Germinal center (tissue), 1 donor: ENCODE data around the gene HOXD8.
A peak's percentile ranks its signal among the peaks of the same experiment; 100 is the strongest.

ENCODE experiments used
- DNase-seq: peaks from one replicate; pipeline ENCODE4 v3.0.0; 2012; ENCODE audit warnings: mixed read lengths, low spot score

The HOXD8 gene

DNA sequence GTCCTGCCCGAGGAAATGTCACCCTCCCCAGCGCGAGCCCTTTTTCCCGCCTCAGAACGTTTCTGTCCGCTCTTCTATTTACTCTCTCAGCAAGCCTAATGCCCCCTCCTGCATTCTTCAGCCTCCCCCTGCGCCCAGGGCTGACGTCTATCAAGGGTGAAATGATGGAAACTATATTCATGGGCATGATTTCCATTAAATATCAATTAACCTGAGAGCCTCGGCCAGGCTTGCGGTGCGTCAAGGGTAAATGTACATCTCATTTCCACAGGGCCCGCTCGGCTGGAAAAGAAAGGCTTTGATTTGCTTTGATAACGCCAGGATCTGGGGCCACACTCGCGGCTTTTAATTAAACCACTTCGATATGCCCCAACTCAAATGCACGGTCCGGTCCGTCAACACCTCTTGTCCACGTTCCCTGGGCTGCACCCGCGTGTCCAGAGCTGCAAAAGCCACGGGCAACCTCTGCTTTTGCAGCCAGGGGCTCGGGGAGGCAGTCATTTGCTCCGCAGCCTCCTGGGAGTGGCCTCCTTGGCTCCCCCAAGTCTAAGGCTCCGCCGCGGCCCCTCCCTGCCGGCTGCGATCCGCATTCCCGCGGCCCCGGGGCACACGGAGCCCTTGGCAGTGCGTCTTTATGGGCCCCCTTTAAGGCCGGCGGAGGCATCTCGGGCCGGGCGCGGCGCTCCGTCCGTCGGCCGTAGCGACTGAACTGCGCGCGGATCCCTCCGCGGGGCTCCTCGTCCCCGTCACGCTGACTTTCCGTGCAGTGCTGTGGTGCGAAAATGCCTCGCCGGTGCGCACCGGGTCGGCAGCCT is at the start of gene HOXD8:
Gene HOXD8, plus strand, starts transcription at position 724 of the 815 bp plus-strand sequence. CDS start 662 bp downstream, outside the sequence.
- DNase-seq: no peak

- DNase-seq: peak; percentile 80
Measured at GRCh38 chr2:176079831-176080539, 49.5 kb upstream of the HOXD8 start.

GRCh38 chr2:176080540-176081375 is 48.7 kb upstream of the HOXD8 start:
- no peak for DNase-seq

- no peak for DNase-seq
Measured at GRCh38 chr2:176081376-176081836, 48.1 kb upstream of the HOXD8 start.

DNA sequence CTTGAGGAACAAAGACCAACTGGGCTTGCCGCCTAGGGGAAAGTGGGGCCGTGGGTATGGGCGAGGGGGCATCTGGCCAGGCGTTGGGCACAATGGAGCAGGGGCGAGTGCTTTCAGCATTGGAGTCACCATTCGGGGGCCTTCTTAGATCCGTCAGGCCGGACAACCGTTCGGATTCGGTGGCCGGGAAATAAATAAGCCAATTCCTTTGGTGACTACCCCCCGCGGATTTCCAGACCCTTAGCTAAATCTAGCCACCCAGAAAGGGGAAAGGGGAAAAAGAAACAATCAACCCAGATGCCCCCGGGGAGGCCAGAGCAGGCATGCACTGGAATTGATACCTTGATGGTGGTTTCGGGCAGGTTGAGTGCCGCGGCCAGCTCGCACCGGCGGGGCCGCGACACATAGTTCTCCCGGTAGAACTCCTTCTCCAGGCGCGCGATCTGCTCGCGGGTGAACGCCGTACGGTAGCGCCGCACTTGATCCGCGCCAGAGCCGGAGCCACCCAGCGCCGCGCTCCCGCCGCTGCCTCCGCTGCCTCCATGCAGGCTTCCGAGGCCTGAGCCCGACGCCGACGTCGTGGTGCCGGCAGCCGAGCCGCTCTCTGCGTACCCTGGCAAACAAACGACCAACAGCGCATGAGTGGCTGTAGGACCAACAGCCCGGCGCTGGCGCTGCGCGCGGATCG is 47.5 kb upstream of the HOXD8 start:
- DNase-seq: no peak

GRCh38 chr2:176082525-176082823 is 47.0 kb upstream of the HOXD8 start:
- no peak for DNase-seq

DNA sequence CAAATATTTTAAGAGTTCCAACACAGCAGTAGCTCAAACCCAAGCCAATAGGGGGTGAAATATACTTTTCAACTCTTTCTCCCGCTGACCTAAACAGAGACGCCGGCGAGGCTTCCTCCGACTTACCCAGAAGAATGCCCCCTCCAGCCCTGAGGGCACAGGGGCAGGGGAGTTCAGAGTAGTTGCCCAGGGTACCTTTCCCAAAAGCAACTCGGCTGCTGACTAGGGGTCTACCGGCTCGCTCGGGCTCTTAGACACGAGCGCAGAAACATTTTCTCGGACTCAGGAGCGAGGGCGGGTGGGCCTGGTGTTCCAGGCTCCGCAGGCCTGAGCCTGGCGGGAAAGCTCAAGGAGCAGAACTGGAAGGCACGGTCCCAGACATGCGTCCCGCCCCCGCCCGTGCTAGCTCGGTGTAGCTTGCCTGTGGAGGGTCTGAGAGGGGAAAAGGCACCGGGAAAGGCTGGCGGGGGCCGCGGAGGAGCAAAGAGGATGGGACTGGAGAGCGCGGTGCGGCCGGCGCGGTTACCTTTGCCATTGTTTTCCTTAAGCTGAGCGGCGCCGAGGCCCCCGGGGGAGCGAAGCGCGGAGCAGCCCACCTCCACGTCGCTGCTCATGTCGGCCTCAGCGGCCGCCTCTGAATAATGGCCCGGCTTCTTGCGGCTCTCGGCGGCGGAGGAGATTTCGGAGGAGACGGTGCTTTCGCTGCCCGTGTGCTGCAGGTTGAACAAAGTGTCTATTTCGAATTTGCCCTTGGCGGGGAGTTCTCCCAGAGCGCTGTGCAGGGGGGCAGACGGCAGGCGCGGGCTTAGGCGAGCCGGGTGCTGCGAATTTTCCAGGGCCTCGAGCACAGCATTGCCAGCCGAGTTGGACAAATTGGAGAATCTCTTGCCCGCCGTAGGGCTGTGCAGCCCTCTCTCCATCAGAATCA is 46.4 kb upstream of the HOXD8 start:
- DNase-seq: no peak

GRCh38 chr2:176083796-176084261 is 45.7 kb upstream of the HOXD8 start, which contains the start of gene EVX2:
Gene EVX2, minus strand, starts transcription at chr2:176083962. Its CDS starts 186 bp downstream, at chr2:176083776.
- no peak for DNase-seq

GRCh38 chr2:176084611-176085119 is 44.8 kb upstream of the HOXD8 start:
- DNase-seq: no peak

GRCh38 chr2:176085120-176085788 is 44.3 kb upstream of the HOXD8 start:
- DNase-seq: no peak

- no peak for DNase-seq
Measured at GRCh38 chr2:176085861-176086771, 43.4 kb upstream of the HOXD8 start.

DNA sequence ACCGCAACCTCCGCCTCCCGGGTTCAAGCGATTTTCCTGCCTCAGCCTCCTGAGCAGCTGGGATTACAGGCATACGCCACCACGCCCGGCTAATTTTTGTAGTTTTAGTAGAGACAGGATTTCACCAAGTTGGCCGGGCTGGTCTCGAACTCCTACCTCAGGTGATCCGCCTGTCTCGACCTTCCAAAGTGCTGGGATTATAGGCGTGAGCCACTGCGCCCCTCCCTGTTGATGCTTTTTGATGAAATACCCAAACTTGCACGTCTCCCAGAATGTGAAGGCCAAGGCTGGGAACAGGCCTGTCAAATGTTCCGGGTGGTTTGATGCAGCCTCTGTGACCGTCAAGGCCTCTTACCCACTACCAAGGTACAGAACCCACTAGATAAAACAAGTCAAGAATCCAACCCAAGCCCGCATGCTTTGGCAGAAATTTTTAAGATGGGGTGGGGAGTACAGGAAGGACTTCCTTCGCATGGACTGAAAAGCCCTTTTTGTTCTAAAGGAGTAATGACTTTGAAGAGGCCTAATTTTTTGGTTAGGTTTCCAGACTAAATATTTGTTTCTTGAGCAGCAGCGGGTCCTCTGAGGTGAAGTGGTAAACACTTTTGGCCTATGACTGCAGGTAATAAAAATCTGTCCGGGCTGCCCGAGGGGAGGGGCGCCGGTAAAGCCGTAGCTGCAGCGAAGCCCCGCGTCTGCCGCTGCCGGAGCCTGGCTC is 42.0 kb upstream of the HOXD8 start:
- DNase-seq: no peak

DNA sequence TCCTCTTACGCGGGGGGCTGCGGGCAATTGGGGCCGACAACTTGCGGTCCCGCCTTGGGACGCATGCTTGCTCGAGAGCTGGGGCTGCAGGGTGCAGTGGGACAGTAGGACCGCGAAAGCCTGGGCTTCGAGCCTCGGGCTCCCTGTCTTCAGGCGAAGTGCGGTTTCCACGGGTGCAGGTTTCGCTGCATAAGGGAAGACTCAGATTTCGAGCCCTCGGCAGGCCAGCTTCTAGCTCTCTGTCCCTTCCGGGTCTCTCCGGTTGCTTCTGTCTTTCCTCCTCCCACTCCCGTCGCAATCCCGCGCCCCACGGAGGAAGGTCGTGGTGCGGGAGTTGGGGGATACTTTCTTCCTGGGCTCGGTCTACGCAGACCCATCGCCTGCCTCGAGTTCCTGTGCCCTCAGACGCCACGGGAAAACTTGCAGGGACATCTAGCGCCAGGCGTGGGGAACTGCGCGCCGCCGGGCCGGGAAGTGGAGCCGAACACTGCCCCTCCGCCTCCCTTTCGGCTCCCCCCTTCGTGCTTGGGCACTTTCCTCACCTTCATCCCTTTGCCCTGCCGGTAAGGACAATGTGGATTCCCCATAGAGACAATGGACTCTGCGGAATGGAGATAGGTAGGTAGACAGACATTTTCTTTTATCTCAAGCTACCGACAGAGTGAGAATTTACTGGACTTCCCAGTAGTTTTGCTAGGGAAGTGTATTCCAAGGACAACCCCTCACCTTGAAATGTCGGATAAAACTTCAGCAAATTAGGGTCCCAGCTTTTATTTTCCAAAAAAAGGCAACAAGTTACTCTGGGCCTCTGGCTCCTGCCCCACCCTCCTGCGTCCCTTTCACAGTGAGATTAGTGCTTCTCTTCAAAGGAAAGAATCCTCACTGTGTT is 41.2 kb upstream of the HOXD8 start:
- no peak for DNase-seq

- DNase-seq: no peak
Measured at GRCh38 chr2:176088937-176089842, 40.3 kb upstream of the HOXD8 start.

DNA sequence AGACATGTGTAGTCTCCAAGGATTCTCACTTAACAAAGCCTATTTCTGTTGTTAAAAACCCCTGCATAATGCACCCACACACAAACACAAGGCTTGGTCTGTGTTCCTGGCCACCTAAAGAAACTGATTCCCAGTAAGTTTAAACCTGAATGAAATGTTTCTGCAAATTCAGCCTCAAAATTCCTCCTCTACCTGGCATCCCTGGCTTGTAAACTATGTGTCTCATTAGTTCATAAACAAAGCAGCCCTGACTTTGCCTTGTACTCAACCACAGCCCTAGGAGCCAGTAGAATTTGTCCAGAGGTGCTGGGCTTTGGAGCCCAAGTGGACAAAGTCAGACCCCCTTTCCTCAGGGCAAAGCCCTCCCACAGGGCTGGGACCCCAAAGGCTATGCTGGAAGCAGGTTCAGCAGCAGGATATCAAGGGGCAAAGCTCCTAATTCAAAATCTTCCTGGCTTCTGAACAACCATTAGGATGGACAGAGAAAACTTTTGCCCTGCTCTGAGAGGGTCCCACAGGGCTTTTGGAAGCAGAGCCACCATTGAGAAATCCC is 39.6 kb upstream of the HOXD8 start:
- no peak for DNase-seq

- no peak for DNase-seq
Measured at GRCh38 chr2:176090862-176091261, 38.6 kb upstream of the HOXD8 start.
